ENCODE data around the gene ADARB1.

DNA sequence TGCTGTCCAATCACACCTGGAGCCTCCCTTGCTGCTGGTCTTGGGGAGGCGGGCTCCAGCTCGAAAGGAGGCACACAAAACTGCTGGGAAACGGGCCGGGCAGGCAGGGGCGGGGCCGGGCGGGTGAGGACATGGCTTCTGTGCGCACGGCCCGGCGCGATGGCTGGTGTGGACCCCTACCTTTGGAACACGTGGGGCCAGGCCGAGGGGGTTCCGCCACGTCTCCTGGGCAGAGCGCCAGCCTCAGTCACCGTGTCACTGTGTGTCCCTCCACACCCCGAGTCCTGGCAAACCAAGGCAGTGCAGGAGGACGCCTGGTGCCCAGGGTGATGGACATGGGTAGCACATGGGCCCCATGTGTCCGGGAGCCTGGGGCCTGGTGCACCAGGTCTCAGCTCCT, 42.0 kb upstream of the ADARB1 start:
- TF ChIP-seq CTCF (conservative IDR thresholded peaks at IDR 0.05; ENCODE audit: low read depth in 2 of 2) (no peak), EZH2 (IDR thresholded peaks at IDR 0.05; ENCODE audit: low read depth, unreplicated experiment) (no peak), POLR2AphosphoS5 (IDR thresholded peaks at IDR 0.05; ENCODE audit: low read depth) (no peak), EZH2phosphoT487 (IDR thresholded peaks at IDR 0.05; ENCODE audit: unreplicated experiment) (no peak), ZNF331 (CRISPR knock-in tag; IDR thresholded peaks at IDR 0.05; ENCODE audit: low read depth) (no peak), REST (IDR thresholded peaks at IDR 0.05; ENCODE audit: unreplicated experiment) (no peak), CREB1 (CRISPR knock-in tag; IDR thresholded peaks at IDR 0.05; ENCODE audit: low read depth) (no peak), ETS1 (IDR thresholded peaks at IDR 0.05) (no peak), ZNF114 (CRISPR knock-in tag; IDR thresholded peaks at IDR 0.05) (no peak), JUNB (IDR thresholded peaks at IDR 0.05; ENCODE audit: unreplicated experiment) (no peak), NANOG (IDR thresholded peaks at IDR 0.05; ENCODE audit: borderline replicate concordance) (no peak)
